HCT116 (cell line): ENCODE measurements around the gene APC2. TPM values are rescaled to one million over a fixed set of nuclear protein-coding genes. Genes with fewer than 3 reads are reported as not detected.

Experiments used
- ATAC-seq: fragments of 200-7000 bp; cut with Tn5 transposase; 2 replicates; pipeline ENCODE4 v1.9.1; 2020; ENCODE audit warnings: mild to moderate bottlenecking, moderate library complexity
- BruUV-seq: library from RNA; stranded (reverse); fragments of 400-500 nt; replicated peaks from 2 replicates; lab custom pipeline; 2021; lab: Mats Ljungman, UMichigan
- CTCF ChIA-PET: fragments of 300-600 bp; sonication (Branson Sonifier 250); formaldehyde crosslinking; loops from one replicate; lab custom pipeline; 2021; ENCODE audit warnings: antibody characterized with exemption; lab: Charles Lee
- POLR2A ChIA-PET: fragments of 300-600, 350-600 bp; sonication (Branson Sonifier 250); formaldehyde crosslinking; loops from one replicate; lab custom pipeline; 2021; ENCODE audit warnings: antibody characterized with exemption; lab: Charles Lee
- RAD21 ChIA-PET, 2 experiments: fragments of 300-600 bp; sonication (Branson Sonifier 250); formaldehyde crosslinking; loops; one replicate each; lab custom pipeline; 2023; ENCODE audit warnings: low total read pairs in 2 of 2; ENCODE audit not compliant: uncharacterized antibody in 2 of 2, unreplicated experiment in 2 of 2, low non-redundant PET in 1 of 2; lab: Charles Lee
- DNase-seq: peaks from one replicate; pipeline ENCODE4 v3.0.0-alpha.2; 2010; ENCODE audit warnings: low read depth, low spot score
- H2AFZ ChIP-seq: fragments of 200-600 bp; shearing (Covaris generic), sonication (generic); 2 replicates; pipeline ENCODE4 v1.6.1; 2017; ENCODE audit warnings: low read depth, mixed run types, mixed read lengths, antibody characterized with exemption, low read length; ENCODE audit not compliant: poor library complexity, severe bottlenecking
- H3K27ac ChIP-seq: 2 replicates; pipeline ENCODE4 v1.5.1; 2012; ENCODE audit warnings: low read depth, low read length
- H3K27me3 ChIP-seq: fragments of 200-600 bp; sonication (generic); 2 replicates; pipeline ENCODE4 v1.6.1; 2016; ENCODE audit warnings: mixed run types, low read length, mixed read lengths; ENCODE audit not compliant: insufficient read depth
- H3K36me3 ChIP-seq, 2 experiments: fragments of 200-500 bp in 1 of 2; fragments of 200-600 bp in 1 of 2; sonication (Bioruptor generic) in 1 of 2; sonication (generic) in 1 of 2; 2 replicates each; pipeline versions ENCODE4 v1.5.1 to v1.6.1; 2014 to 2016; ENCODE audit warnings: low read length in 2 of 2, inconsistent platforms in 1 of 2, mixed read lengths in 1 of 2, mixed run types in 1 of 2; ENCODE audit not compliant: insufficient read depth in 2 of 2, control insufficient read depth in 1 of 2
- H3K4me1 ChIP-seq, 2 experiments: fragments of 200-600 bp in 1 of 2; sonication (generic) in 1 of 2; 2 replicates each; pipeline versions ENCODE4 v1.5.1 to v1.6.1; 2012 to 2017; ENCODE audit warnings: low read length in 2 of 2, inconsistent platforms in 1 of 2, mild to moderate bottlenecking in 1 of 2, mixed read lengths in 1 of 2, mixed run types in 1 of 2, moderate library complexity in 1 of 2; ENCODE audit not compliant: insufficient read depth in 2 of 2, control insufficient read depth in 1 of 2
- H3K4me2 ChIP-seq: fragments of 200-600 bp; sonication (generic); 2 replicates; pipeline ENCODE4 v1.6.1; 2017; ENCODE audit warnings: mixed run types, low read length, mixed read lengths
- H3K4me3 ChIP-seq, 2 experiments: fragments of 200-600 bp in 1 of 2; sonication (generic) in 1 of 2; replicated peaks in 1 of 2; 2 replicates each; pipeline ENCODE4 v1.5.1; 2011 to 2016; ENCODE audit warnings: low read length in 2 of 2, control low read depth in 1 of 2, low read depth in 1 of 2, mild to moderate bottlenecking in 1 of 2, mixed read lengths in 1 of 2, mixed run types in 1 of 2
- H3K79me2 ChIP-seq: fragments of 200-600 bp; sonication (generic); 2 replicates; pipeline ENCODE4 v1.6.1; 2017; ENCODE audit warnings: mild to moderate bottlenecking, mixed run types, low read length, moderate library complexity, mixed read lengths; ENCODE audit not compliant: insufficient read depth
- H3K9ac ChIP-seq: fragments of 200-600 bp; sonication (generic); 2 replicates; pipeline ENCODE4 v1.6.1; 2016; ENCODE audit warnings: low read length, mixed read lengths
- H3K9me2 ChIP-seq: fragments of 200-600 bp; sonication (generic), shearing (Covaris generic); 2 replicates; pipeline ENCODE4 v1.6.1; 2017; ENCODE audit warnings: mixed run types, mild to moderate bottlenecking, moderate library complexity; ENCODE audit not compliant: insufficient read depth
- H3K9me3 ChIP-seq, 2 experiments: fragments of 200-500 bp in 1 of 2; fragments of 200-600 bp in 1 of 2; sonication (Bioruptor generic) in 1 of 2; sonication (generic) in 1 of 2; 2 replicates each; pipeline ENCODE4 v1.6.1; 2014 to 2017; ENCODE audit warnings: low read length in 2 of 2, mixed read lengths in 2 of 2, inconsistent platforms in 1 of 2, low read depth in 1 of 2, mild to moderate bottlenecking in 1 of 2, mixed run types in 1 of 2, moderate library complexity in 1 of 2; ENCODE audit not compliant: control insufficient read depth in 1 of 2, insufficient read depth in 1 of 2
- H4K20me1 ChIP-seq: fragments of 200-600 bp; sonication (generic), shearing (Covaris generic); 2 replicates; pipeline ENCODE4 v1.6.1; 2017; ENCODE audit warnings: mixed run types, mild to moderate bottlenecking, moderate library complexity; ENCODE audit not compliant: insufficient read depth
- CBX3 ChIP-seq: IDR thresholded peaks from 2 replicates; pipeline ENCODE4 v1.6.1; 2012; ENCODE audit warnings: low read depth
- CTCF ChIP-seq, 3 experiments: fragments of 200-600 bp in 1 of 3; sonication (generic) in 1 of 3; IDR thresholded peaks in 2 of 3; conservative IDR thresholded peaks in 1 of 3; 2 replicates each; pipeline ENCODE4 v1.5.1; 2012 to 2017; ENCODE audit warnings: low read depth in 2 of 3, low read length in 2 of 3, antibody characterized with exemption in 1 of 3, borderline replicate concordance in 1 of 3, control low read depth in 1 of 3, mild to moderate bottlenecking in 1 of 3, mixed read lengths in 1 of 3, mixed run types in 1 of 3, moderate library complexity in 1 of 3; ENCODE audit not compliant: insufficient read depth in 1 of 3
- EGR1 ChIP-seq: IDR thresholded peaks from 2 replicates; pipeline ENCODE4 v1.6.1; 2012; ENCODE audit warnings: low read depth
- EZH2phosphoT487 ChIP-seq: fragments of 200-600 bp; IDR thresholded peaks from 2 replicates; pipeline ENCODE4 v1.6.1; 2018; ENCODE audit warnings: antibody characterized with exemption, borderline replicate concordance
- MAX ChIP-seq: IDR thresholded peaks from 2 replicates; pipeline ENCODE4 v1.6.1; 2012
- POLR2A ChIP-seq: IDR thresholded peaks from 2 replicates; pipeline ENCODE4 v1.7.0; 2011; ENCODE audit warnings: borderline replicate concordance; ENCODE audit not compliant: insufficient read depth, insufficient read length; ENCODE audit errors: extremely low read depth
- POLR2AphosphoS5 ChIP-seq: IDR thresholded peaks from 2 replicates; pipeline ENCODE4 v1.6.1; 2011; ENCODE audit warnings: mild to moderate bottlenecking, low read depth, low read length, moderate library complexity
- RAD21 ChIP-seq: IDR thresholded peaks from 2 replicates; pipeline ENCODE4 v1.6.1; 2012; ENCODE audit warnings: low read depth, mild to moderate bottlenecking
- SP1 ChIP-seq: IDR thresholded peaks from 2 replicates; pipeline ENCODE4 v1.6.1; 2012; ENCODE audit warnings: low read depth
- SRF ChIP-seq: IDR thresholded peaks from 2 replicates; pipeline ENCODE4 v1.6.1; 2012; ENCODE audit warnings: low read depth
- ZBTB33 ChIP-seq: IDR thresholded peaks from 2 replicates; pipeline ENCODE4 v1.6.1; 2011; ENCODE audit warnings: mild to moderate bottlenecking, low read length, moderate library complexity; ENCODE audit not compliant: insufficient replicate concordance; ENCODE audit errors: extremely low read depth
- intact Hi-C: fragments of 100-400 bp; cut with micrococcal nuclease; formaldehyde crosslinking; loops from 2 replicates; pipeline ENCODE4 v1.10.0; 2022
- total RNA-seq: library from RNA; stranded (reverse); gene quantifications from one replicate; pipeline ENCODE4 v1.2.1, GENCODE V29; 2021; ENCODE audit not compliant: unreplicated experiment

APC2 gene
- total RNA-seq, 1 experiment from 2014 or later: 1.6 TPM

GRCh38 chr19:1408300-1409203, 41.4 kb upstream of the APC2 start:
- peak overlapping the region; percentile 59 to 68 for H3K4me3 ChIP-seq
- TF ChIP-seq EZH2phosphoT487 (no peak), MAX (peak; percentile 53; the same call in 1 of the 2 replicates), SP1 (no peak), POLR2AphosphoS5 (0 out of 2 replicates have a peak, but pooled peaks have one; percentile 5)
- H3K27ac ChIP-seq: peak overlapping the region; percentile 98
- peaks cover 28% of the 10 kb centered on the region; the same call in 1 of the 2 replicates for H4K20me1 ChIP-seq
- TSS peak; percentile 69 for BruUV-seq
- no peak for ATAC-seq
- H3K9me2 ChIP-seq: no peaks in the 10 kb centered on the region
- no peak overlapping the region for H2AFZ ChIP-seq
- peak overlapping the region; percentile 99 for H3K9ac ChIP-seq
- no peaks in the 10 kb centered on the region for H3K9me3 ChIP-seq
- no peak for DNase-seq
- peaks cover 2 to 41% of the 10 kb centered on the region in 2 experiments; a peak in 2 of 4 replicates for H3K36me3 ChIP-seq
- no peaks in the 10 kb centered on the region for H3K27me3 ChIP-seq
- intact Hi-C loops: loop anchor here (10.0 kb wide), 1 partner anchor 134 kb away; the partner anchor contains the start of gene FAM174C
- POLR2A ChIA-PET: no interaction called here
- H3K79me2 ChIP-seq: peaks cover 59% of the 10 kb centered on the region
- peak overlapping the region; percentile 78 for H3K4me2 ChIP-seq
- peaks cover 19 to 50% of the 10 kb centered on the region in 2 experiments for H3K4me1 ChIP-seq
- RAD21 ChIA-PET: no interaction called here
- CTCF ChIA-PET: no interaction called here

GRCh38 chr19:1409204-1410005, 40.5 kb upstream of the APC2 start:
- H3K36me3 ChIP-seq: peaks cover 2 to 46% of the 10 kb centered on the region in 2 experiments; a peak in 2 of 4 replicates
- peaks cover 67% of the 10 kb centered on the region for H3K79me2 ChIP-seq
- ChIA-PET CTCF (no interaction called here), POLR2A (interaction anchor here (1.3 kb wide), 1 partner anchor 141 kb away, joined by 4 read pairs; the partner anchor contains the start of gene CIRBP), RAD21 (no interaction called here)
- peak overlapping the region; percentile 98 for H3K27ac ChIP-seq
- ATAC-seq: no peak
- H3K9me3 ChIP-seq: no peaks in the 10 kb centered on the region
- intact Hi-C loops: loop anchor here (10.0 kb wide), 1 partner anchor 135 kb away; the partner anchor contains the start of gene FAM174C
- peak overlapping the region; percentile 78 for H3K4me2 ChIP-seq
- peak overlapping the region; percentile 99 for H3K9ac ChIP-seq
- H3K9me2 ChIP-seq: no peaks in the 10 kb centered on the region
- H3K27me3 ChIP-seq: no peaks in the 10 kb centered on the region
- H3K4me1 ChIP-seq: peaks cover 21 to 59% of the 10 kb centered on the region in 2 experiments
- no TSS peak for BruUV-seq
- H4K20me1 ChIP-seq: peaks cover 33% of the 10 kb centered on the region; the same call in 1 of the 2 replicates
- H2AFZ ChIP-seq: no peak overlapping the region
- no peak for DNase-seq
- H3K4me3 ChIP-seq: peak overlapping the region; percentile 59 to 68
- TF ChIP-seq SP1 (no peak), CBX3 (no peak), SRF (no peak), POLR2AphosphoS5 (no peak), ZBTB33 (no peak), POLR2A (no peak), EGR1 (no peak), CTCF (IDR thresholded peaks at IDR 0.05 in 2 of 3, conservative IDR thresholded peaks at IDR 0.05 in 1 of 3; ENCODE audit: borderline replicate concordance in 1 of 3, insufficient read depth in 1 of 3, low read depth in 2 of 3, low read length in 2 of 3) (no peak), MAX (no peak), RAD21 (no peak)
